OCI-LY3 (cell line): Measurements from ENCODE around the gene OR8I2.
"Not testable (repeated sequence)": the region's sequence is repeated elsewhere in the genome, so short reads cannot be mapped to it uniquely, and the experiment has no call there.

ENCODE experiments used
- H2AFZ ChIP-seq: fragments of 200-600, 300-600 bp; shearing (Covaris generic); 2 replicates; pipeline ENCODE4 v1.6.0; 2014; ENCODE audit warnings: antibody characterized with exemption, low read depth, low read length
- H3K27ac ChIP-seq: fragments of 200-600, 300-600 bp; sonication (generic); 2 replicates; pipeline ENCODE4 v1.5.1; 2014; ENCODE audit warnings: mild to moderate bottlenecking, low read length, moderate library complexity, mixed read lengths
- H3K27me3 ChIP-seq: fragments of 200-600, 300-600 bp; sonication (generic); 2 replicates; pipeline ENCODE4 v1.6.1; 2014; ENCODE audit warnings: low read depth, low read length, mixed read lengths
- H3K36me3 ChIP-seq: fragments of 200-600, 300-600 bp; sonication (generic); replicated peaks from 2 replicates; pipeline ENCODE3; 2014; ENCODE audit warnings: low read depth, low read length, mixed read lengths
- H3K4me1 ChIP-seq: fragments of 300-600, 200-600 bp; sonication (generic); 2 replicates; pipeline ENCODE4 v1.6.1; 2014; ENCODE audit warnings: low read length, mixed read lengths
- H3K4me2 ChIP-seq: fragments of 200-600, 300-600 bp; sonication (generic); 2 replicates; pipeline ENCODE4 v1.6.1; 2014; ENCODE audit warnings: low read length, mixed read lengths
- H3K4me3 ChIP-seq: fragments of 300-600, 200-600 bp; sonication (generic); 2 replicates; pipeline ENCODE4 v1.5.1; 2014; ENCODE audit warnings: antibody characterized with exemption, mild to moderate bottlenecking, low read length, moderate library complexity
- H3K79me2 ChIP-seq: fragments of 300-600, 200-600 bp; shearing (Covaris generic); 2 replicates; pipeline ENCODE4 v1.6.1; 2014; ENCODE audit warnings: mild to moderate bottlenecking, low read length, mixed read lengths
- H3K9ac ChIP-seq: fragments of 300-600, 200-600 bp; shearing (Covaris generic); 2 replicates; pipeline ENCODE4 v1.6.0; 2014; ENCODE audit warnings: mild to moderate bottlenecking, low read length, moderate library complexity
- H3K9me3 ChIP-seq: fragments of 200-600, 300-600 bp; shearing (Covaris generic); 2 replicates; pipeline ENCODE4 v1.6.1; 2014; ENCODE audit warnings: low read length, mixed read lengths; ENCODE audit not compliant: insufficient read depth
- H4K20me1 ChIP-seq: fragments of 200-600, 300-600 bp; sonication (generic); 2 replicates; pipeline ENCODE4 v1.6.1; 2016; ENCODE audit warnings: low read length, mixed read lengths; ENCODE audit not compliant: insufficient read depth
- CTCF ChIP-seq: fragments of 200-600, 300-600 bp; sonication (generic); IDR thresholded peaks from 2 replicates; pipeline ENCODE4 v1.5.1; 2014; ENCODE audit warnings: antibody characterized with exemption, low read length, low read depth
- EZH2phosphoT487 ChIP-seq: fragments of 200-600 bp; shearing (Covaris generic); IDR thresholded peaks from 2 replicates; pipeline ENCODE4 v1.6.1; 2018; ENCODE audit warnings: antibody characterized with exemption, mixed run types, low read depth

The OR8I2 gene

GRCh38 chr11:56140151-56140661 lies 47.1 kb downstream of the OR8I2 start, which contains the start of gene OR8J3:
TSS of gene OR8J3 (minus strand) at chr11:56140201. CDS start at chr11:56137718, 2,483 bp downstream.
- Histone ChIP-seq H3K9me3 (no peaks in the 10 kb centered on the region), H3K36me3 (no peaks in the 10 kb centered on the region), H3K4me1 (no peaks in the 10 kb centered on the region), H4K20me1 (no peaks in the 10 kb centered on the region), H3K27me3 (no peaks in the 10 kb centered on the region), H2AFZ (no peak within 1 kb of the TSS), H3K9ac (no peak within 1 kb of the TSS), H3K27ac (no peak within 1 kb of the TSS), H3K4me2 (no peak within 1 kb of the TSS), H3K4me3 (no peak within 1 kb of the TSS), H3K79me2 (no peaks in the 10 kb centered on the region)
- TF ChIP-seq CTCF = no peak
- no peak for TF ChIP-seq EZH2phosphoT487

- not testable (repeated sequence) for H3K36me3 ChIP-seq, H3K4me3 ChIP-seq, H3K79me2 ChIP-seq, H2AFZ ChIP-seq, H3K27ac ChIP-seq, H3K9me3 ChIP-seq, H3K27me3 ChIP-seq, H3K9ac ChIP-seq, H4K20me1 ChIP-seq, H3K4me1 ChIP-seq, H3K4me2 ChIP-seq
Observed at GRCh38 chr11:56143681-56144080, 50.6 kb downstream of the OR8I2 start.
